SK-N-SH (cell line): ENCODE results near the gene TTC39B. TPM values are rescaled to one million over a fixed set of nuclear protein-coding genes. Genes with fewer than 3 reads are reported as not detected.

Source experiments
- CTCF ChIA-PET: fragments of 300-600, 350-600 bp; formaldehyde crosslinking; extraction: SDS; loops from one replicate; lab custom pipeline; 2021; lab: Yijun Ruan, JAX
- POLR2A ChIA-PET: fragments of 350-600 bp; sonication (Branson Sonifier 250); formaldehyde crosslinking; extraction: SDS; loops from one replicate; lab custom pipeline; 2020; ENCODE audit warnings: antibody characterized with exemption, inconsistent platforms; lab: Yijun Ruan, JAX
- DNase-seq: peaks from one replicate; pipeline ENCODE4 v3.0.0; 2012
- H2AFZ ChIP-seq: fragments of 200-600 bp; sonication (generic); 2 replicates; pipeline ENCODE4 v1.8.1; 2016; ENCODE audit warnings: antibody characterized with exemption, mild to moderate bottlenecking, low read depth
- H3F3A ChIP-seq: fragments of 200-600 bp; sonication (generic); replicated peaks from 2 replicates; pipeline ENCODE3; 2016; ENCODE audit warnings: antibody characterized with exemption, mild to moderate bottlenecking; ENCODE audit not compliant: insufficient read depth
- H3K27ac ChIP-seq, 2 experiments: fragments of 200-500 bp in 1 of 2; fragments of 200-600 bp in 1 of 2; sonication (Bioruptor generic) in 1 of 2; sonication (generic), shearing (Covaris generic) in 1 of 2; 2 replicates each; pipeline versions ENCODE4 v1.5.1 to v1.6.1; 2014 to 2016; ENCODE audit warnings: low read depth in 2 of 2, inconsistent platforms in 1 of 2, low read length in 1 of 2, mild to moderate bottlenecking in 1 of 2, mixed read lengths in 1 of 2
- H3K27me3 ChIP-seq: fragments of 200-600 bp; sonication (generic), shearing (Covaris generic); 2 replicates; pipeline ENCODE4 v1.6.1; 2016; ENCODE audit warnings: mixed run types; ENCODE audit not compliant: insufficient read depth
- H3K36me3 ChIP-seq, 2 experiments: fragments of 200-500 bp in 1 of 2; fragments of 200-600 bp in 1 of 2; sonication (Bioruptor generic) in 1 of 2; sonication (generic) in 1 of 2; replicated peaks in 1 of 2; 2 replicates each; pipeline versions ENCODE3 to v1.5.1; 2014 to 2016; ENCODE audit warnings: low read length in 1 of 2, mild to moderate bottlenecking in 1 of 2; ENCODE audit not compliant: insufficient read depth in 2 of 2, control insufficient read depth in 1 of 2
- H3K4me1 ChIP-seq, 2 experiments: fragments of 200-500 bp in 1 of 2; fragments of 200-600 bp in 1 of 2; sonication (Bioruptor generic) in 1 of 2; sonication (generic), shearing (Covaris generic) in 1 of 2; 2 replicates each; pipeline versions ENCODE4 v1.5.1 to v1.6.1; 2014 to 2016; ENCODE audit warnings: low read depth in 1 of 2, low read length in 1 of 2, mixed run types in 1 of 2; ENCODE audit not compliant: insufficient read depth in 2 of 2, control insufficient read depth in 1 of 2
- H3K4me2 ChIP-seq: fragments of 200-600 bp; sonication (generic), shearing (Covaris generic); 2 replicates; pipeline ENCODE4 v1.6.1; 2017; ENCODE audit warnings: mixed run types
- H3K4me3 ChIP-seq, 2 experiments: fragments of 200-500 bp in 1 of 2; fragments of 200-600 bp in 1 of 2; sonication (Bioruptor generic) in 1 of 2; sonication (generic), shearing (Covaris generic) in 1 of 2; 2 replicates each; pipeline versions ENCODE4 v1.5.1 to v1.8.1; 2014 to 2016; ENCODE audit warnings: low read depth in 2 of 2, inconsistent platforms in 1 of 2, low read length in 1 of 2, mild to moderate bottlenecking in 1 of 2, mixed read lengths in 1 of 2, moderate library complexity in 1 of 2
- H3K79me2 ChIP-seq: fragments of 200-600 bp; sonication (generic); 2 replicates; pipeline ENCODE4 v1.8.1; 2017; ENCODE audit warnings: mild to moderate bottlenecking; ENCODE audit not compliant: insufficient read depth
- H3K9ac ChIP-seq: fragments of 200-600 bp; sonication (generic); 2 replicates; pipeline ENCODE4 v1.6.1; 2017; ENCODE audit warnings: mixed run types
- H3K9me2 ChIP-seq: fragments of 200-600 bp; sonication (generic); 2 replicates; pipeline ENCODE4 v1.6.1; 2017; ENCODE audit warnings: mixed run types
- H3K9me3 ChIP-seq: fragments of 200-600 bp; sonication (generic); 2 replicates; pipeline ENCODE4 v1.6.1; 2017; ENCODE audit warnings: mixed run types, mild to moderate bottlenecking, moderate library complexity
- H4K20me1 ChIP-seq: fragments of 200-600 bp; sonication (generic); 2 replicates; pipeline ENCODE4 v1.6.1; 2017; ENCODE audit warnings: mild to moderate bottlenecking, mixed run types; ENCODE audit not compliant: insufficient read depth
- CHD2 ChIP-seq: fragments of 150-350 bp; IDR thresholded peaks from 2 replicates; pipeline ENCODE4 v1.6.1; 2018; ENCODE audit warnings: low read length; ENCODE audit not compliant: partially characterized antibody
- ELF1 ChIP-seq: IDR thresholded peaks from 2 replicates; pipeline ENCODE4 v1.4.0; 2012
- EZH2phosphoT487 ChIP-seq: fragments of 200-600 bp; sonication (generic); IDR thresholded peaks from 2 replicates; pipeline ENCODE4 v1.6.1; 2017; ENCODE audit warnings: low read depth, mixed run types, mild to moderate bottlenecking, antibody characterized with exemption, moderate library complexity, borderline replicate concordance
- FOSL2 ChIP-seq: IDR thresholded peaks from 2 replicates; pipeline ENCODE4 v1.4.0; 2012; ENCODE audit warnings: low read depth, mild to moderate bottlenecking, moderate library complexity, borderline replicate concordance
- MXI1 ChIP-seq: IDR thresholded peaks from 2 replicates; pipeline ENCODE4 v1.6.1; 2012; ENCODE audit warnings: mild to moderate bottlenecking, low read depth, low read length, improper control_type of control experiment
- RAD21 ChIP-seq: IDR thresholded peaks from 2 replicates; pipeline ENCODE4 v1.6.1; 2012; ENCODE audit warnings: mild to moderate bottlenecking, low read length
- REST ChIP-seq: IDR thresholded peaks from 2 replicates; pipeline ENCODE4 v1.6.1; 2012; ENCODE audit warnings: mild to moderate bottlenecking, low read depth, low read length, moderate library complexity
- TAF1 ChIP-seq: IDR thresholded peaks from 2 replicates; pipeline ENCODE4 v1.6.1; 2012; ENCODE audit warnings: low read depth, mild to moderate bottlenecking, low read length, moderate library complexity, borderline replicate concordance
- YY1 ChIP-seq: IDR thresholded peaks from 2 replicates; pipeline ENCODE4 v1.4.0; 2012; ENCODE audit warnings: low read depth, mild to moderate bottlenecking
- ZBTB33 ChIP-seq: IDR thresholded peaks from 2 replicates; pipeline ENCODE4 v1.4.0; 2012; ENCODE audit warnings: low read depth, borderline replicate concordance
- WGBS: methylation state at CpG from one replicate; pipeline ENCODE4 v1.1.6; 2017; ENCODE audit warnings: low lambda C conversion rate; 5-methylcytosine and 5-hydroxymethylcytosine counted together
- polyA plus RNA-seq, 3 experiments: library from polyadenylated mRNA; depleted of rRNA; stranded (reverse); fragments of >200 nt; gene quantifications; 2 replicates each; pipeline ENCODE4 v1.2.3, GENCODE V29; 2012
- TF ChIP-seq, protein P1 (sequence below): IDR thresholded peaks from 2 replicates; pipeline ENCODE4 v1.4.0; 2012; ENCODE audit warnings: low read depth, borderline replicate concordance
- TF ChIP-seq, protein P2 (sequence below): fragments of 200-600 bp; sonication (generic); IDR thresholded peaks from 2 replicates; pipeline ENCODE4 v1.6.1; 2017; ENCODE audit warnings: antibody characterized with exemption, mild to moderate bottlenecking, moderate library complexity
- TF ChIP-seq, protein P3 (sequence below): IDR thresholded peaks from 2 replicates; pipeline ENCODE4; 2012

The TTC39B gene
- polyA plus RNA-seq, 1 of the 3 experiments (the other 2 are of a cell fraction): 0.54 TPM

DNA sequence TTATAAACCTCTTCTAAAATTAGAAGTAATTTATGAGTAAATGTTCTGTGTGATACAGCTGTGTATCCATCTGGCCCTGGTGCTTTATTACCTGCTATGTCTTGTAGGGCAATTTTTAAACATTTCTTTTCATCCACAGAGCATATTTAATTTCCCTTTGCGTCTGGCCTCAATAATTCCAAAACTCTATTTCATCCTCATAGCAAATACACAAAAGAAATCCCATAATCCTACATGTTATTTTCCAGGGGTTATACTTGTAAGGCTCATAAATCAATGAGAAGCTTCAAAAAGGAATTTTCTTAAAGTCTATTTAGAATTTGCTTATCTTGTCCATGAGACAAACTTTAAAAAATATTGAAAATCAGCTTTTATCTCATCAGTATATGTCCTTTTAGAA is 167.0 kb downstream of the TTC39B start:
- POLR2A ChIA-PET: no interaction called here
- H3K4me3 ChIP-seq: no peak overlapping the region
- no peak overlapping the region for H3K4me2 ChIP-seq
- H3K79me2 ChIP-seq: no peaks in the 10 kb centered on the region
- 59% methylated on average over 1 of the region's 1 CpG for WGBS
- TF ChIP-seq, protein P1, sequence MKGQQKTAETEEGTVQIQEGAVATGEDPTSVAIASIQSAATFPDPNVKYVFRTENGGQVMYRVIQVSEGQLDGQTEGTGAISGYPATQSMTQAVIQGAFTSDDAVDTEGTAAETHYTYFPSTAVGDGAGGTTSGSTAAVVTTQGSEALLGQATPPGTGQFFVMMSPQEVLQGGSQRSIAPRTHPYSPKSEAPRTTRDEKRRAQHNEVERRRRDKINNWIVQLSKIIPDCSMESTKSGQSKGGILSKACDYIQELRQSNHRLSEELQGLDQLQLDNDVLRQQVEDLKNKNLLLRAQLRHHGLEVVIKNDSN: no peak
- no peak for TF ChIP-seq ELF1
- DNase-seq: no peak
- no peak overlapping the region for H3K9ac ChIP-seq
- H3K36me3 ChIP-seq: no peaks in the 10 kb centered on the region
- CTCF ChIA-PET: interaction anchor here (0.9 to 6.0 kb wide), 2 partner anchors 35 to 464 kb away, joined by 3 to 37 read pairs; no protein-coding TSS in a partner anchor
- no peaks in the 10 kb centered on the region for H4K20me1 ChIP-seq
- no peaks in the 10 kb centered on the region; the same call in 1 of the 2 replicates for H3K27me3 ChIP-seq
- H3F3A ChIP-seq: no peaks in the 10 kb centered on the region
- H3K27ac ChIP-seq: no peak overlapping the region
- H2AFZ ChIP-seq: no peak overlapping the region
- H3K9me3 ChIP-seq: no peaks in the 10 kb centered on the region
- H3K9me2 ChIP-seq: no peaks in the 10 kb centered on the region
- H3K4me1 ChIP-seq: peaks cover 0 to 3% of the 10 kb centered on the region in 2 experiments; a peak in 1 of 4 replicates

DNA sequence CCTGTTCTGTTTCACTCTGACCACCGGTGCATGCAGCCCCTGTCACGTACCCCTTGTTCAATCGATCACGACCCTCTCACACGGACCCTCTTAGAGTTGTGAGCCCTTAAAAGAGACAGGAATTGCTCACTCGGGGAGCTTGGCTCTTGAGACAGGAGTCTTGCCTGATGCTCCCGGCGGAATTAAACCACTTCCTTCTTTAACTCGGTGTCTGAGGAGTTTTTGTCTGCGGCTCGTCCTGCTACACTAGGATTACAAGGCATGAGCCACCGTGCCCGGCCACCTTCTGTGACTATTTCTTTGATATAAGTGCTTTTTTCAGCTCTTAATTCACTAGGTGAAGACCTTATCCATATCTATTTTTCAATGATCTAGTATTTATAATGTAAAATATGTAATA is 167.5 kb downstream of the TTC39B start:
- 83% methylated on average over 13 of the region's 13 CpGs for WGBS
- no peak overlapping the region for H2AFZ ChIP-seq
- H3K36me3 ChIP-seq: no peaks in the 10 kb centered on the region
- no peaks in the 10 kb centered on the region for H3F3A ChIP-seq
- H4K20me1 ChIP-seq: no peaks in the 10 kb centered on the region
- peaks cover 0 to 3% of the 10 kb centered on the region in 2 experiments; a peak in 1 of 4 replicates for H3K4me1 ChIP-seq
- no peak overlapping the region for H3K9ac ChIP-seq
- H3K4me2 ChIP-seq: no peak overlapping the region
- ChIA-PET POLR2A (no interaction called here), CTCF (interaction anchor here (6.0 kb wide), 1 partner anchor 34 kb away, joined by 37 read pairs; no protein-coding TSS in a partner anchor)
- TF ChIP-seq YY1 (no peak), RAD21 (no peak), TAF1 (no peak), EZH2phosphoT487 (no peak), FOSL2 (no peak), MXI1 (no peak), ZBTB33 (no peak), REST (no peak), CHD2 (no peak)
- TF ChIP-seq, protein P1: no peak
- TF ChIP-seq, protein P2, sequence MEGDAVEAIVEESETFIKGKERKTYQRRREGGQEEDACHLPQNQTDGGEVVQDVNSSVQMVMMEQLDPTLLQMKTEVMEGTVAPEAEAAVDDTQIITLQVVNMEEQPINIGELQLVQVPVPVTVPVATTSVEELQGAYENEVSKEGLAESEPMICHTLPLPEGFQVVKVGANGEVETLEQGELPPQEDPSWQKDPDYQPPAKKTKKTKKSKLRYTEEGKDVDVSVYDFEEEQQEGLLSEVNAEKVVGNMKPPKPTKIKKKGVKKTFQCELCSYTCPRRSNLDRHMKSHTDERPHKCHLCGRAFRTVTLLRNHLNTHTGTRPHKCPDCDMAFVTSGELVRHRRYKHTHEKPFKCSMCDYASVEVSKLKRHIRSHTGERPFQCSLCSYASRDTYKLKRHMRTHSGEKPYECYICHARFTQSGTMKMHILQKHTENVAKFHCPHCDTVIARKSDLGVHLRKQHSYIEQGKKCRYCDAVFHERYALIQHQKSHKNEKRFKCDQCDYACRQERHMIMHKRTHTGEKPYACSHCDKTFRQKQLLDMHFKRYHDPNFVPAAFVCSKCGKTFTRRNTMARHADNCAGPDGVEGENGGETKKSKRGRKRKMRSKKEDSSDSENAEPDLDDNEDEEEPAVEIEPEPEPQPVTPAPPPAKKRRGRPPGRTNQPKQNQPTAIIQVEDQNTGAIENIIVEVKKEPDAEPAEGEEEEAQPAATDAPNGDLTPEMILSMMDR: no peak
- TF ChIP-seq, protein P3, sequence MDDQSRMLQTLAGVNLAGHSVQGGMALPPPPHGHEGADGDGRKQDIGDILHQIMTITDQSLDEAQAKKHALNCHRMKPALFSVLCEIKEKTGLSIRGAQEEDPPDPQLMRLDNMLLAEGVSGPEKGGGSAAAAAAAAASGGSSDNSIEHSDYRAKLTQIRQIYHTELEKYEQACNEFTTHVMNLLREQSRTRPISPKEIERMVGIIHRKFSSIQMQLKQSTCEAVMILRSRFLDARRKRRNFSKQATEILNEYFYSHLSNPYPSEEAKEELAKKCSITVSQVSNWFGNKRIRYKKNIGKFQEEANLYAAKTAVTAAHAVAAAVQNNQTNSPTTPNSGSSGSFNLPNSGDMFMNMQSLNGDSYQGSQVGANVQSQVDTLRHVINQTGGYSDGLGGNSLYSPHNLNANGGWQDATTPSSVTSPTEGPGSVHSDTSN: no peak
- no peak for DNase-seq
- no peak overlapping the region for H3K27ac ChIP-seq
- no peaks in the 10 kb centered on the region; the same call in 1 of the 2 replicates for H3K27me3 ChIP-seq
- no peaks in the 10 kb centered on the region for H3K9me3 ChIP-seq
- H3K79me2 ChIP-seq: no peaks in the 10 kb centered on the region
- H3K9me2 ChIP-seq: no peaks in the 10 kb centered on the region
- H3K4me3 ChIP-seq: no peak overlapping the region
